AG04449 (cell line): ENCODE measurements around the gene TTLL8.

Source experiments
- CTCF ChIA-PET: fragments of 350-600 bp; formaldehyde crosslinking; extraction: SDS; loops from one replicate; lab custom pipeline; 2021; ENCODE audit warnings: antibody characterized with exemption; lab: Yijun Ruan, JAX
- POLR2A ChIA-PET: fragments of 400-600, 350-600 bp; formaldehyde crosslinking; extraction: SDS; loops from one replicate; lab custom pipeline; 2020; ENCODE audit warnings: antibody characterized with exemption, inconsistent platforms; lab: Yijun Ruan, JAX
- DNase-seq: peaks from one replicate; pipeline ENCODE4 v3.0.0-alpha.2; 2010; ENCODE audit warnings: low read depth, low spot score
- H3K4me3 ChIP-seq: 2 replicates; pipeline ENCODE4 v1.5.1; 2011; ENCODE audit warnings: low read depth, mild to moderate bottlenecking, control low read depth, low read length
- CTCF ChIP-seq: IDR thresholded peaks from one replicate; pipeline ENCODE4 v1.5.1; 2011; ENCODE audit warnings: mild to moderate bottlenecking, moderate library complexity, low read length, control low read depth, inconsistent platforms; ENCODE audit not compliant: insufficient read depth; ENCODE audit errors: missing control alignments

Gene TTLL8

DNA sequence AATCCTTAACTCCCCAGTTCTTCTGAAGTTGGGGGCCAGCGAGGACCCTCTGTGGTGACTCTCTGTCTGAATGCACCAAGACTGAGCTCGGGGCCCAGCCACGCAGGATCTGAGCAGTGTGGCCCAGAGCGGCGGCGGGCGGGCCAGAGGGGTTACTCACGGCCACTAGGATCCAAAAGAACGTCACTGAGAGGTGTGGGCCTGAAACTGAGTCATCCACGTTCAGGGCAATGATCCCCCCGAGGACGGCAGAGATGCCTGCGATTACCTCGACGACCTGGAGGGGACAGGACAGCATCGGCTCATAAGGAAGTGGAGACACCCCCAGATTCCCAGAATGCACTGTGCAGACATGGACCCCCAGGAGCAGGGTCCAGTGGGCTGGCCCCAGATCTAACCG lies 16.0 kb upstream of the TTLL8 start:
- H3K4me3 ChIP-seq, result no peak overlapping the region
- TF ChIP-seq CTCF, result no peak
- POLR2A ChIA-PET, result no interaction called here
- no peak for DNase-seq
- CTCF ChIA-PET, result interaction anchor here (1.1 kb wide), 1 partner anchor 44 kb away, joined by 3 read pairs; no protein-coding TSS in a partner anchor

DNA sequence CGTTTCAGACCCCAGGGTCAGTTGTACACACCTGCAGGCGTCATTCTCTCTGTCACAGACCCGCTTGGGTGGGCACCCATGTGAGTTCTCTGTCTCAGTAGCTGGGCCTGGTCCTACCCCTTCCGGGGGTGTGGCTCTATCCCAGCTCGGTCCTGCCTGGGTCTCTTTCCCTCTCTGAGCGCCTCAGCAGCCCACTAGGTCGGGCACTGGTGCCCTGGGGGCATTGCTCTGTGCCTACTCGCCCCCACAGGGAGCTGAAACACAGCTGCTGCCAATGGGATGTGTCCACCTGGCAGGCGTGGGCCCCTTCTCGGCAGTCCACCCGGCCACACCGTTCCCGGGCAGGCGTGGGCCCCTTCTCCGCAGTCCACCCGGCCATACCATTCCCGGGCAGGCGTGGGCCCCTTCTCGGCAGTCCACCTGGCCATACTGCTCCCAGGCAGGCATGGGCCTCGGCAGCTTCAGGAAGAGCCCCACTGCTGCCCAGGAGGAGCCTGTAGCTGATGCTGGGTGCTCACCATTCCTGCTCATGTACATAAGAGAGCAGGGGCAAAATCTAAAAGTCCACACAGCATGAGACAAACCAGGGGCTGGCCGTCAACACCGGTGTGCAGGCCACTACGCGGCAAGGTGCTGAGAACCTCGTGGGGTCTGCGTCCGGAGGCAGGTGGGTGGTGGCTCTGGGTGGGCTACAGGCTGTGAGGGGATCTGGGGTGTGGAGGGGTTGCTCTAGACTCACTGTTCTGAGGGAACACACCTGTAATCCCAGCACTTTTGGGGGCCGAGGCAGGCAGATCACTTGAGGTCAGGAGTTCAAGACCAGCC lies 14.8 kb upstream of the TTLL8 start:
- no peak overlapping the region for H3K4me3 ChIP-seq
- CTCF ChIA-PET, result no interaction called here
- POLR2A ChIA-PET, result no interaction called here
- no peak for TF ChIP-seq CTCF
- DNase-seq, result no peak

- no peak for DNase-seq
- H3K4me3 ChIP-seq, result no peak overlapping the region
- no peak for TF ChIP-seq CTCF
- ChIA-PET POLR2A (no interaction called here), CTCF (no interaction called here)
Measured at GRCh38 chr22:50072167-50072555, 14.1 kb upstream of the TTLL8 start.

DNA sequence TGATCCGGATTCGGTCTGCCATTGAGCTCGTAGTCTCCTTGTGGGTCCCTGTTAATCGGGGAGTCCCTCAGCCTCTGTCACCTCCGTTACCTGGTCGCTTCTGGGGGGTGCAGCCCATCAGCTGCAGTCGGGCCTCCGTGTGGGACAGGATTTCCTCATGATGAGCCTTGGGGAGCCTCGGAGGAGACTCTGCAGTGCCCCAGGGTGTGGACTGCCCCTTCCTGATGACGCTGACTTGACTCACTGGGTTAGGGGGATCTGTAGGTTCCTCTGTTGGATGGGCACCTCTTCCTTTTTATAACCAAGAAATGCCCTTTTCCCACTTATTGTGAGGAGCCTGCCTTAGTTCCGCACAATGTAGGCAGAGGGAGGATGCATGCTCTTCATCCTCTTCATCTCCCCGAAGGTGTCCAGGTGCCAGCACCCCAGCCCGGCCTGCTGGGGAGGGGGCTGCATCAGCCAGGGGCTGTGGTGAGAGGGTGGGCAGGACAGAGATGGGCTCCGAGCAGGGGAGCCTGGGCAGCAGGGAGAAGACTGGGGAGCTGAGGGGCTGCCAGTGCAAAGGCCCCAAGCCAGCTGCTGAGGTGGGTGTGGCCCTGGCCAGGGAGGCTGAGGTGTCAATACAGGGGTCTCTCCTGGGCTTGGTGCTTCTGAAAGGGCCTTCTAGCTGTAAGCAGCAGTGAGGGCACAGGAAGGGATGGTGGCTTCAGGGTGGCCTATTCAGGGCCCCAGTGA lies 13.5 kb upstream of the TTLL8 start:
- ChIA-PET CTCF (no interaction called here), POLR2A (no interaction called here)
- no peak for DNase-seq
- no peak for TF ChIP-seq CTCF
- H3K4me3 ChIP-seq, result no peak overlapping the region

DNA sequence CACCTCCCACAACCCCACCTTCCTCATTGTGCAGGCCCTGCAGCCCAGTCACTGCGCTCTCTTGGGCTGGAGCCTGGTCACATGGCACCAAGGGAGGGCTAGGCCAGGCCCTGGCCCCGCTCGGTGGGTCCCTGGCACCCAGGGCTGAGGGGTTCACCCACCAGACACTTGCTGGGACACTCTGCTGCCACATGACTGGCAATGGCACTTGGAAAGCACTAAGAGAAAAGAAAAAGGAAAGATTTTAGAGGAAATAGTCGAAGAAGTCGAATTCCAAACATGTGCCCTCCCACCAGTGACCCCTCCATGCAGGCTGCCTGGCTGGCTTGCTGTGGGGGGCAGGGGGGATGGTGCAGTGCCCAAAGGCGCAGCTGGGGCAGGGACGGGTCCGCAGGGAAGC lies 12.3 kb upstream of the TTLL8 start:
- no peak overlapping the region for H3K4me3 ChIP-seq
- no peak for DNase-seq
- ChIA-PET CTCF (no interaction called here), POLR2A (no interaction called here)
- no peak for TF ChIP-seq CTCF

DNA sequence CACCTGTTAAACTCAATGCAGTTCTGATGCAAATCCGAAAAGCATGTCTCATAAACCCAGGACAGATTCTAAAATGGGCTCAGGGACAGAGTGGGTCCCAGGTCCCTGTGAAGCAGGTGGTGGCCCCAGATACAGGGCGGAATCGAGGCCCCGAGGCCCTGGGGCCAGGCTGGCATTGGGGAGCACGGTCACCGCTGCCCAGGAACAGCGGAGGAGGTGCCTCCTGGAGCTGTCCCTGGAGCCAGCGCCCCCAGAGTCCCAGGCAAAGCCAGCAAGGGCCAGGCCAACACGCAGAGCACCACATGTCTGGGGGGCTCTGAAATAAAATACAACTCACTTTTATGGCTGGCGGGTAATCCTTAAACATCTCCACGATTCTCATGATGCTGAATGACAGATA lies 10.0 kb upstream of the TTLL8 start:
- CTCF ChIA-PET, result no interaction called here

More for the DNA sequence above, 10.0 kb upstream of the TTLL8 start:
- POLR2A ChIA-PET, result no interaction called here
- H3K4me3 ChIP-seq, result no peak overlapping the region
- TF ChIP-seq CTCF, result no peak
- DNase-seq, result no peak
